Activated CD4-positive, alpha-beta memory T cell treated with anti-CD3 and anti-CD28 coated beads, Interleukin-2, amount 10 ng/mL, durations not matched to agents 7 days and 5 days (primary cell): Measurements from ENCODE around the gene ZBTB47. TPM values are rescaled to one million over a fixed set of nuclear protein-coding genes. Genes with fewer than 3 reads are reported as not detected.

ENCODE experiments used
- CTCF ChIA-PET: fragments of 350-600 bp; sonication (Branson Sonifier 250); formaldehyde crosslinking; loops from one replicate; lab custom pipeline; 2021; ENCODE audit warnings: antibody characterized with exemption, inconsistent platforms; lab: Charles Lee
- POLR2A ChIA-PET: fragments of 350-600 bp; sonication (Branson Sonifier 250); formaldehyde crosslinking; loops from one replicate; lab custom pipeline; 2021; ENCODE audit warnings: antibody characterized with exemption; lab: Charles Lee
- DNase-seq: peaks from one replicate; pipeline ENCODE4 v3.0.0-alpha.2; 2020
- H3K27ac Mint-ChIP-seq: one replicate; pipeline ENCODE4 v1.8.0; 2021; ENCODE audit warnings: mild to moderate bottlenecking, mixed read lengths
- H3K27me3 Mint-ChIP-seq: one replicate; pipeline ENCODE4 v1.8.0; 2021; ENCODE audit warnings: mixed read lengths
- H3K36me3 Mint-ChIP-seq: one replicate; pipeline ENCODE4 v1.8.0; 2021; ENCODE audit warnings: low read depth, mixed read lengths
- H3K4me1 Mint-ChIP-seq: one replicate; pipeline ENCODE4 v1.8.0; 2021; ENCODE audit warnings: mixed read lengths
- H3K4me3 Mint-ChIP-seq: one replicate; pipeline ENCODE4 v1.8.0; 2021; ENCODE audit warnings: mild to moderate bottlenecking, mixed read lengths
- H3K9me3 Mint-ChIP-seq: one replicate; pipeline ENCODE4 v1.8.0; 2021; ENCODE audit warnings: mixed read lengths
- total RNA-seq, 2 experiments: library from RNA; stranded (reverse); gene quantifications; one replicate each; pipeline ENCODE4 v1.2.3, GENCODE V29; 2021

The ZBTB47 gene
- total RNA-seq, 2 experiments from 2014 or later: 0.93 to 1.1 TPM

DNA sequence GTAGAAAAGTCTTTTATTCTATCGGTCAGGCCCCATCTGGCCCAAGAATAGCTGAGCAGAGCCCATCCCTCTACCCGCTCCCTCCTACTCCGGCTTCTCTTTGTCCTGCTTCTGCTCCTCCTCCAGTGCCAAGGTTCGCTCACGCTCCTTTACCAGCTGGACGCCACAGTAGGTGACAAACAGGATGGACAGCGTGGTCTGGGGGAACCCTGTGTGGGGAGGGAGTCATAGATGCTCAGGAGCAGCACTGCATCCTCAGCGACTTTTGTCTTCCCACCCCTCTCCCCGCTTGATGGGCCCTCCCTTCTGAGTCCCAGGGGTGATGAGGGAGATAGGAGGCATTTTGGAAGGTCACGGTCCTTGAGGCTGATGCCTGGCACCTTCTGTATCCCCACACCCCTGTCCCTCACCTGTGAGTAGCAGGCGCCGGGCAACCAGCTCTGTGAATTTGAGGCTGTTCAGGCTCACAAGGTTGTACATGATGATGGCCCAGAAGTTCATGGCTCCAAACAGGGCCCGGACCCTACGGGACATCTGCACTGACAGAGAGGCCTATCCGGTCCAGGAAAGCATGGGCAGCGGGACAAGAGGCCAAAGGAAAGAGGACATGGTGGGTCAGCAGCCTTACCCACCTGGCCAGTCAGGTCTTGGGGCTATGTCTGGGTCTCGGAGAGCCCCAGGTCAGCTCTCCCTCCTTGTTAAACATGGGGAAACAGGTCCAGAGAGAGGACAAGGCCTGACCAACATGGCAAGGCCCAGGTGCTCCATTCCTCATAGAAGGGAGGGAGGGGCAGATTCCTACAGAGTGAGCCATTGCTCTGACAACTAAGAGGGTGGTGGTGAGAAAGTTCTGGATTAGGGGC is 39.4 kb downstream of the ZBTB47 start:
- no peaks in the 10 kb centered on the region for H3K4me1 Mint-ChIP-seq
- H3K27me3 Mint-ChIP-seq: peaks cover 3% of the 10 kb centered on the region
- no peak overlapping the region for H3K4me3 Mint-ChIP-seq
- no peak for DNase-seq
- H3K9me3 Mint-ChIP-seq: no peaks in the 10 kb centered on the region
- ChIA-PET CTCF (no interaction called here), POLR2A (no interaction called here)
- H3K36me3 Mint-ChIP-seq: no peaks in the 10 kb centered on the region
- H3K27ac Mint-ChIP-seq: no peak overlapping the region

DNA sequence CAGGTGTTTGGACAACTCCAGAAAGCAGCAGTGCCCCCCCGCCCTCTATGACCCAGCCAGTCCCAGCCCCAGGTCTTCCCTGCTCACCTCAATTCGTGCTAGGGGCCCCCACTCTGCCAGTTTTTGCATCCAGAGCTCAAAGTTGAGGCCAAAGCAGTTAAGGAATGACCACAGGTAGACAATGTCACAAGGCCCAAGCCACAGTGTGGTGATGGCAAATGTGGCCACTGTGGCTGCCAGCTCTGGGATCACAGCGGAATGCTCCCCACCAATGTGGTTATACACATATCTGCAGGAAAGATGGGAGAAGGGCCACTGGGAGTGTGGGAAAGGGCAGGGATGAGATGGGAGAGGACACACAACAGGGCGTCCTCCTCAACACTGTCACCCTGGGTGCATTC is 40.0 kb downstream of the ZBTB47 start:
- Mint-ChIP-seq H3K4me1 (peaks cover 3% of the 10 kb centered on the region), H3K27ac (no peak overlapping the region), H3K27me3 (peaks cover 3% of the 10 kb centered on the region), H3K4me3 (no peak overlapping the region), H3K9me3 (no peaks in the 10 kb centered on the region), H3K36me3 (no peaks in the 10 kb centered on the region)
- ChIA-PET CTCF (no interaction called here), POLR2A (no interaction called here)
- DNase-seq: no peak

DNA sequence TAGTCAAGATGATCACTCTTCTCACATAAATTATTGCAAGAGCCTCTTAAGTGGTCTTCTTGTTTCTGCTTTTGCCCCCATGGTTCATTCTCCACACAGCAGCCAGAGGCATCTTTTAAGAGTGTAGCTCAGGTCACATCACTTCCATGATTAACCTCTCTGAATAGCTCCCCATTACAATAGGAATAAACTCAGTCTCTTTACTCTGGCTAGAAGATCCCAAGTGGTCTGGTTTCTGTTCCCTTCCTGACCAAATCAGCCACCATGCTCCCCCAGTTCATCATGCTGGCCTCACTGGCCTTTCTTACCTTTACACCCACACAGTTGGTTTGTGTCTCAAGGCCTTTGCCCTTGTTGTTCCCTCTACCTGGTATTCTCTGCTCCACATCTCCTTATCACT is 40.9 kb downstream of the ZBTB47 start:
- Mint-ChIP-seq H3K9me3 (no peaks in the 10 kb centered on the region), H3K27ac (no peak overlapping the region), H3K27me3 (peaks cover 3% of the 10 kb centered on the region), H3K4me1 (peaks cover 10% of the 10 kb centered on the region), H3K4me3 (no peak overlapping the region), H3K36me3 (no peaks in the 10 kb centered on the region)
- no peak for DNase-seq
- ChIA-PET CTCF (no interaction called here), POLR2A (no interaction called here)

DNA sequence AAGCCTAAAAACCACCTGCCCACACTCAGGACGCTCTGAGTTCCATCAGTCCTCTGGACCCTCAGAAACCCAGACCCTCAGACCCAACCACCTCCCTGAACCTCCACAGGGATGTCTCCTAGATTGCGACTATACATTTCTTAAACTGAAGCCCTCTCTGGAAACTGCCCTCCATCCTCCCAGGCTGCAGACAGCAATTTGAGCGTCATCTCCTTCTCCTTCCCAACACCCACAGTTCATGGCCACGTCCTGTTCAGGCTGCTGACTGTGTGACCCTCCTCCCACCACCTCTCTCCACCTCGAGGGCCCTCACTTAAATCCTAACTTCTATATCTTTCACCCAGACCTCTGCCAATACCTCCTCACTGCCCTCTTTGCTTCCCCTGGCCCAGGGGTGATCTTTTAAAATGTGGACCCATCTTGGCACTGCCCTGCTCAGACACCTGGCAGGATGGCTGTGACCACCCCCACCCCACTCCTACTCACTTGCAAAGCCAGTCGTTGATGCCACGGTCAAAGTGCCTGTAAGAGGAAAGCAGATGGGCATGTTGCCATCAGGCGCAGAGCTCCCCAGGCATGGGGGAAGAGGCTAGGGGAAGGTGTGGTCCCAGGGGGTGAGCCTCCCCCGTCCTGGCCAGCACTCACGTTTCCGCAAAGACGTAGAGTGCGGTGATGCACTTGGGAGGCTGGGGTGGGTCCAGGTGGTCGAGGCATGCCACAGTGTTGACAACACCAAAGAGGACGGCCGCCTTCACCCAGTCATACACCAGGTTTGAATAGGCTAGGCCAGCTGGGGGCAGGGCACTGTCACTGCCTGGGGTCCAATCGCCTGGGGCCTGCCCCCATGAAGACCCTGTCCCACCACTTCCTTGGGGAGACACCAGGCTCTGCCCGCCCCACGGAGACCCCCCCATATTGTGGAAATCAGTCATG is 43.1 kb downstream of the ZBTB47 start:
- POLR2A ChIA-PET: no interaction called here
- H3K36me3 Mint-ChIP-seq: no peaks in the 10 kb centered on the region
- H3K27me3 Mint-ChIP-seq: peaks cover 4% of the 10 kb centered on the region
- H3K4me3 Mint-ChIP-seq: no peak overlapping the region
- no peak for DNase-seq
- H3K9me3 Mint-ChIP-seq: no peaks in the 10 kb centered on the region
- H3K27ac Mint-ChIP-seq: no peak overlapping the region
- peaks cover 22% of the 10 kb centered on the region for H3K4me1 Mint-ChIP-seq
- CTCF ChIA-PET: no interaction called here

DNA sequence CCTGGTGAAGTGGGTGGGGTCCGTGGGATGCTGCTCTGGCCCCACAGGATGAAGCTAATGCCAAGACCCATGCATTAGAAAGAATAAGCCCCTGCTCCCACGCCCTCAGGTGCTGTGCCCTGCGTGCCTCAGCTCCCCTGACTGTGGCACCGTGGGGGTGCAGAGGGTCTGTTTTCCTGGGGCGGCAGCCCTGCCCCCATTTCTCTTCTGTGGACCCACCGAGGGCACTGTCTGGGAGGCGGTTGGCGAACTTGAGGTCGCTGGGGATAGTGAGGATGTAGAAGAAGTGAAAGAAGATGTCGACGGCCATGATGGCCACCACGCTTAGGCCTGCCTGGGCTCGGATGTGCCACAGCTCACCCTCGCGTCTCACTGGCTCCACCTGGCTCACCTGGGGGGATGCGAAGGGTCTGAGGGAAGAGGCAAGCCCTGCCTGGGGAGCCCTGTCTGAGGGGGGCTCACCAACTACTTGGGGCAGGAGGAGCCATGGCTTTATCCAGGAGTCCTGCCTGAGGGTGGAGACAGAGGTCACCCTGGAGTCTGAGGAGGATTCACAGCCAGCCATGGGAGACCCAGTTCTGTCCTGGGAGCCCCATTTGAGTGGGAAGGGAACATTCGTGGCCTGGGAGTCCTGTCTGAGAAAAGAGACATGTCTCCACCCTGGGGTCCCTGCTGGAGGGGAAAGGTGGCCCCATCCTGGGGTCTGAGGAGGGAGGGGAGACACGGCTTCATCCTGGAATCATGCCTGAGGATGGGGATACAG is 44.0 kb downstream of the ZBTB47 start:
- H3K27ac Mint-ChIP-seq: no peak overlapping the region
- no peak overlapping the region for H3K4me3 Mint-ChIP-seq
- ChIA-PET POLR2A (no interaction called here), CTCF (no interaction called here)
- H3K27me3 Mint-ChIP-seq: peaks cover 4% of the 10 kb centered on the region
- no peak for DNase-seq
- no peaks in the 10 kb centered on the region for H3K36me3 Mint-ChIP-seq
- peaks cover 22% of the 10 kb centered on the region for H3K4me1 Mint-ChIP-seq
- H3K9me3 Mint-ChIP-seq: no peaks in the 10 kb centered on the region

DNA sequence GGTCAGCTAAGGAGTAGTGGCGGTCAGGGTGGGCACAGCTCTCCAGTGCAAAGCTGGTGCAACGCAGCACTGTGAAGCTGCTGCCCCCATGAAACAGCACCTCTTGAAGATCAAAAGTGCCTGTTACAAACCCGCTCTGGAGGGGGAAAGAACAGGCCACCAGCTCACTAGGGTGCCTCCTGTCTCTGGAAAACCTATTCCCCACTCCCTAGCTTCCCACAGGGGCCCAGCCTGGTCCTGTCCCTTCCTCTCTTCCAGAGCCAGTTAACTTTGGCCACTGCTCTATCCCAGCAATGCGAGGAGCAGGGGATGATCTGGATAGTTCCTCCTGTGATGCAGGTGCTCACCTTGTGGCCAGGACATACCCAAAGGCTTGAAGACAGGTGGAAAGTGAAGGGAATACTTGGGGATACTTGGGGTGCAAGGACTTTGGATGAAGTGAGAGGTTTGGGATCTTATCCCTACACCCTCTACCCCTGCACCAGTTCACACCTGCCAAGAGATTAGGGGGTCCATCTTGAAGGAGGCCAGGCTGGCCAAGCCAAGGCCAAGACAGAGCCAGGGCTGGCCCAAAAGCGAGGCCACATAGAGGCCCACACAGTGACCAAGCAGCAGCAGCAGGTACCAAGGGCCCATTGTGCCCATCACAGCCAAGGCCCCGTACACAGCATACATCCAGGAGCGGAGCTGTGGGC is 44.9 kb downstream of the ZBTB47 start:
- Mint-ChIP-seq H3K9me3 (no peaks in the 10 kb centered on the region), H3K27ac (no peak overlapping the region), H3K27me3 (peaks cover 4% of the 10 kb centered on the region), H3K4me3 (no peak overlapping the region), H3K4me1 (peaks cover 22% of the 10 kb centered on the region), H3K36me3 (no peaks in the 10 kb centered on the region)
- no peak for DNase-seq
- ChIA-PET CTCF (no interaction called here), POLR2A (no interaction called here)

DNA sequence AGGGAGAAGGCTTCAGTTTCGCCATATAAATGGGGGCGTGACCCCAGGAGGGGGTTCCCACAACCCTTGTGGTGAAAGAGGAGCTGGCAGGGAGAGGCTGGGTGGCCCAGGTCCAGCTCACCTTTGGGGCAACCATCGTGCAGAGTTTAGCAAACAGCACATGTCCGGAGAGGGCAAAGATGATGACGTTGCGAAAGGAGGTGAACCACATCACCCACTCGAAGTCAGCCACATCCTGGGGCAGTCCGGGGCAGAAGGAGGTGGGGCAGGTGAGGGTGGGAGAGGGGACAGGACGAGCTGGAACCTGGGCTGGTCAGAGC is 45.4 kb downstream of the ZBTB47 start:
- DNase-seq: peak; percentile 51
- H3K4me3 Mint-ChIP-seq: no peak overlapping the region
- no peaks in the 10 kb centered on the region for H3K36me3 Mint-ChIP-seq
- H3K4me1 Mint-ChIP-seq: peaks cover 22% of the 10 kb centered on the region
- H3K27me3 Mint-ChIP-seq: peaks cover 4% of the 10 kb centered on the region
- ChIA-PET CTCF (interaction anchor here (0.7 kb wide), 1 partner anchor 57 kb away, joined by 3 read pairs; no protein-coding TSS in a partner anchor), POLR2A (no interaction called here)
- no peak overlapping the region for H3K27ac Mint-ChIP-seq
- H3K9me3 Mint-ChIP-seq: no peaks in the 10 kb centered on the region

DNA sequence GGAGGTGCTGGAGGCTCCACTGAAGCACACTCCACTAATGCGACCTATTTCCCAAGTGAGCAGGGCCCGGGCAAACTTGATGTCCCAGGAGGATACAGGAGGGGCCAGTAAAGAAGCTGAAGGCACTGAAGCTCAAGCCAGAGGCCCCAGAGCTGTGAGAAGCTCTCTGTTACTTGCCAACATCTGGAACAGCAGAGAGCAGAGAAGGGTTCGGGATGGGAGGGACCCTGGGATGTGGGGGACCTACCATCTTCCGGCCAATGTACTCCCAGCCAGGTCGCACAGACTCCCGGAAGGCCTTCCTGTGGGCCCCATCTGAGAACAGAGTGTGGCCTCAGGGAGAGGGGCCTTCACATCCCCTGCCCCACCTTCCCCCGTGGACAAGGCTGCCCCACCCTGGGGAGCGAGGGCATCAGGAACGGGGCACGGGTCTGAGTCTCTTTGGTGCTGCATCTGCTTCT is 46.0 kb downstream of the ZBTB47 start:
- H3K4me3 Mint-ChIP-seq: no peak overlapping the region
- CTCF ChIA-PET: interaction anchor here (0.7 kb wide), 1 partner anchor 56 kb away, joined by 3 read pairs; no protein-coding TSS in a partner anchor
- H3K9me3 Mint-ChIP-seq: no peaks in the 10 kb centered on the region
- POLR2A ChIA-PET: no interaction called here
- no peak for DNase-seq
- no peaks in the 10 kb centered on the region for H3K36me3 Mint-ChIP-seq
- H3K27me3 Mint-ChIP-seq: peaks cover 4% of the 10 kb centered on the region
- peaks cover 22% of the 10 kb centered on the region for H3K4me1 Mint-ChIP-seq
- no peak overlapping the region for H3K27ac Mint-ChIP-seq

DNA sequence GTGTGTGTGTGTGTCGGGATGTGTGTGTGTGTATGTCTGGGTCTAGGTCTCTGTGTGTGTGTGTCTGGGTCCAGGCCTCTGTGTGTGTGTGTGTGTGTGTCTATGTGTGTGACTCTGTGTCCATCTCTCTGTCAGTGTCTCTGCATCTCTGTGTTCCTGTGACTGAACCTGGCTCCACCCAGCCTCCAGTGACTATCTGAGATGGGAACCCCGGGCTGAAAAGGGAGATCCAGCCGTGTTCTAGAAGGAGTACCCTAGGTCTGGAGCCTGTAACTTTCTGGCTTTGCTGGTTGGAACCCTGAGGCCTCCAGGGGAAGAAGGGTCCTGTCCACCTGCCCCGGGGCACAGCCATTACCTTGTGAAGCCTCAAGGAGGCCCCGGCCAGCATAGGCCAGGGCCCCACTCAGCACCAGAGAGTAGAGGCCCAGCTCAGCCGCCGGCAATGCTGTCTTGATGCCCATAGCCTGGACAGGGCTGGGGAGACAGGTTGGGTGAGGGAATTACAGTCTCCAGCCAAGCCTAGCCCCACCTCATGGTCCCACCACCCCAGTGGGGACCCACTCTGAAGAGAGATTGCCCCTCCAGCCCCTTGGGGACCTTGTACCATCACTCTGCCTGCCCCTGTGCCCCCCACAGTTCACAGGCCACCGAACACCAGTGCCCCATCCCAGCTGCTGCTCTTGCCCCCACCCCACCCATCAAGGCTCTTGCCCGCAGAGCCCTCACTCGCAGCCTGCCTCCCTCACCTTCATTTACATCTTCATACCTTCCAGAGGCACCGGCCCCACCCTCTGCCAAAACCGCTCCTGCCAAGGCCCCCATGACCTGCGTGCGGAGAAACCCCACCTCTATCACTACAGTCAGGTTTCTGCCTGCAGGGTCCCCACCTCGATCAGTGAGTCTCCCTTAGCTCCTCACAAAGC is 47.1 kb downstream of the ZBTB47 start:
- POLR2A ChIA-PET: no interaction called here
- H3K4me1 Mint-ChIP-seq: peaks cover 22% of the 10 kb centered on the region
- H3K36me3 Mint-ChIP-seq: no peaks in the 10 kb centered on the region
- H3K27ac Mint-ChIP-seq: no peak overlapping the region
- peaks cover 4% of the 10 kb centered on the region for H3K27me3 Mint-ChIP-seq
- no peaks in the 10 kb centered on the region for H3K9me3 Mint-ChIP-seq
- CTCF ChIA-PET: no interaction called here
- no peak for DNase-seq
- H3K4me3 Mint-ChIP-seq: no peak overlapping the region

DNA sequence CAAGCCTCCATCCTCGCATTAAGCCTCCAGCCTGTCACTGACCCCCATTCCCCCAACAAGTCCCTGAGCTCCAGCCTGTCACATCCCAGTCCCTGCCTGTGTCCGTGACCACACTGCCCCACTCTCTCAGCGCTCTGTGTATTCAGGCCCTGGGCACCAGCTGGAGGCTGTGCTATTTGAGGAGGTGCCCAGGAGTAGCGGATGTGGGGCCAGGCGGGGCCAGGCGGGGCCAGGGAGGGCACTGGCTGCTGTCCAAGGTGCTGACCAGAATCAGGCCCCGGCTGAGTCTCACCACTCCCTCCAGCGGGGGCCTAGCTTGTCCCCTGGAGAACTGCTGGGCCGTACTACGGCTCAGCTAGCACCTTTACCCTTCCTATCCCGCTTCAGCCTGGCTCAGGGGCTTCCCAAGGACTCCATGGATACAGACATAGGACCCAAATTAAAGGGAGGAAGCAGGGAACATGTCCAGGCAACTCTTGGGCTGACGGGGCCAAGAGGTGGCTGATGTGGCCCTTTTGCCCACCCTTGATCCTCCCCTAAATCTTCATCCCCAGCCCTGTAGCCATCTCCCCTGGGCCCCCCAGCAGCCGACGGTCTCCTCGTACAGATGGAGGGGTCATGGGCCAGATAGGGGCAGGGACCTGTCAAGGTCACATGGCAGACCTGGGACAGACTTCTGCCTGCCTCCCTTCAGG is 48.0 kb downstream of the ZBTB47 start:
- Mint-ChIP-seq H3K27ac (no peak overlapping the region), H3K36me3 (no peaks in the 10 kb centered on the region), H3K27me3 (peaks cover 4% of the 10 kb centered on the region), H3K4me1 (peaks cover 22% of the 10 kb centered on the region), H3K9me3 (no peaks in the 10 kb centered on the region), H3K4me3 (no peak overlapping the region)
- POLR2A ChIA-PET: no interaction called here
- CTCF ChIA-PET: no interaction called here
- peak; percentile 78 for DNase-seq
